Measurements from ENCODE around the gene SGK1.

Gene SGK1

DNA sequence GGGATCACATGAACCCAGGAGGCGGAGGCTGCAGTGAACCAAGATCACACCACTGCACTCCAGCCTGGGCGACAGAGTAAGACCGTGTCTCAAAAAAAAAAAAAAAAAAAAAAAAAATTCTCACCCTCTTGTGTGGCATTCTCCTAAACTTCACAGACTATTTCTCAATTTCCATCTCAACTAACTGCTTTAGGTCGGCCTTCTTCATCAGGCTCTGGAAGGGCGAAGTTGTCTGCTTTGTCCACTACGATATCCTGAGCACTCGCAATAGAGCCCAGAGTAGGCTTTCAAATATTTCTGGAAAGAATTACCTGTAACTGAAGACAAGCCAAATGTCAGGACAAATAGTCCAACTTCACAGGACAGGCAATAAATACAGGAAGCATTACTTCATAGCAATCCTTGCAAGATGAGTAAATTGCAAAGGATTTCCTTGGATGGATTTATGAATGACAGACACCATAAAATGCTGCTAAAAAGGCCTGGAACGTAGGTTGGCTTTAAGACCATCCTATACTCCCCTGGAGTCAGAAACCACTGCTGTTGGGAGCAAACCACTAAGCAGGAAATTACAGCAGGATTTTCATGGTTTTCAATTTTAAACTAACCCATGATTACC is 149.2 kb downstream of the SGK1 start:
- DNase-seq (ENCODE audit: low read depth), result no peak

- DNase-seq (ENCODE audit: low read depth), result no peak
These were observed 151.2 kb downstream of the SGK1 start for GRCh38 chr6:134166511-134167261.

GRCh38 chr6:134165561-134166201 is 152.2 kb downstream of the SGK1 start:
- DNase-seq (ENCODE audit: low read depth), result no peak

DNA sequence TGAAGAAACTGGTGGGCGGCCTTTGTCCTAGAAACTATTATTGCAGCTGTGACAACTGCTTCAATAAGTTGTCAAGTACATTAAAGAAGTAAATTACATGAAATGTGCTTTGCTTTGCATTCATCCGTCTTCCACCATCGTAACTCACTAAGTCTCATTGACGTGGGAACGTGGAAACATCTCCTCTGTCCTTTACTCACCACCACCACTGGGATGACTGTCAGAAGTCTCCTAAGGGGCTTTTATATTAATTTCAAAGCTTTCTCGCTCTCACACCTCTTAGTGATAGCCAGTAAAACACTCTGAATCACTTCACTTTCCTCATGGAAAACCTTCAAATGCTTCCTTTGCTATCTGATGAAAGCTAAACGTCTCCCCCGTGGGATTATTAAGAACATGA is 153.6 kb downstream of the SGK1 start:
- no peak for DNase-seq (ENCODE audit: low read depth)

DNA sequence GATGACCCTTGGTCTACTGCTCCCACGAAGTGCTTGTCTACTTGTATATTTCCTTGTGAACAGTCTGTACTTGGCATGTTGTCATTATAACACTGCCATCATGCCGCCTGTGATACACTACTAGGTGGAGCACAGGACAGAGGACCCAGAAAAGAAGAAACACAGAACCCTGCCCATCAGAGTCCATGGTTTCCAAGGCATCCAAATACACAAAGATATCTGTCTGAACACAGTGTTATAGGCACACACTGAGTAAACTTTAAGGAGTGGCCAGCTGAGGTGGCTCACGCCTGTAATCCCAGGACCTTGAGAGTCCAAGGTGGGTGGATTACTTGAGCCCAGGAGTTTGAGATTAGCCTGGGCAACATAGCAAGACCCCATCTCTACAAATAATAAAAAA is 155.0 kb downstream of the SGK1 start:
- DNase-seq (ENCODE audit: low read depth), result no peak

DNA sequence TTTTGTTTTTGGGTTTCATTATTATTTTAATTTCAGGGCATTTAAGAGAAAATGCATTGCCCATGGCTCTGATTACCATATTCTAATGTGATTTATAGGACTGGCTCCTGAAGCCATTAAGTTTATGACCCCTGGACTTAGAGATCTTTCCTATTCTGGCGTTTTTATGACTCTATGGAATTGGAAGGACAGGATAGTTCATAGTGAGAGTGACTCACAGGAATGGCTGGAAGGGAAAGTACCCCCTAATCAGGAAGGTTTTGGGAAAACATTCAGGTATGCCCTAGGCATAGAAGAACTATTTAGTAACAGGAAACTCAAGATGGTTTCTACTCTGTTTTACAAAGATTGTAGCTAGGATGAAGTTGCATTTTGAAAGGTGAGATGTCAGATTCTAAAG is 156.9 kb downstream of the SGK1 start:
- DNase-seq (ENCODE audit: low read depth), result no peak

GRCh38 chr6:134152767-134153485 is 165.0 kb downstream of the SGK1 start:
- DNase-seq (ENCODE audit: low read depth), result no peak

DNA sequence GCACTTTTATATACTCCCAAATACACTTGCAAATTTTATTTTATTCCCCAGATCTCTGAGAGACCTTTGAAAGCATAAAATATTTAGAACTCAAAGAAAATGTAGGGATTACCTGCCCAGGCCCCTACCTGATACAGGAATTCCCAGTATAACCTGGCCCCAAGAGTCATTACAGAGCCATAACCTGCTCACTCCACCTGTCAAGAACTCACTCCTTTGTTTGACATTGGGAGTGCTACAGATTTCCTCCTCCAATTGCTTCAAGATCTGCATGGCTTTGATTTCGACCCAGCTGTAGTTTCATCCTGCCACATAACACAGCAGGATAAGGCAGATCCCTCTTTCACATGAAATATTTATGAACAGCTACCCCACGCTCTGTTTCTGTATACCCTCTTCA is 169.3 kb downstream of the SGK1 start:
- no peak for DNase-seq (ENCODE audit: low read depth)

DNA sequence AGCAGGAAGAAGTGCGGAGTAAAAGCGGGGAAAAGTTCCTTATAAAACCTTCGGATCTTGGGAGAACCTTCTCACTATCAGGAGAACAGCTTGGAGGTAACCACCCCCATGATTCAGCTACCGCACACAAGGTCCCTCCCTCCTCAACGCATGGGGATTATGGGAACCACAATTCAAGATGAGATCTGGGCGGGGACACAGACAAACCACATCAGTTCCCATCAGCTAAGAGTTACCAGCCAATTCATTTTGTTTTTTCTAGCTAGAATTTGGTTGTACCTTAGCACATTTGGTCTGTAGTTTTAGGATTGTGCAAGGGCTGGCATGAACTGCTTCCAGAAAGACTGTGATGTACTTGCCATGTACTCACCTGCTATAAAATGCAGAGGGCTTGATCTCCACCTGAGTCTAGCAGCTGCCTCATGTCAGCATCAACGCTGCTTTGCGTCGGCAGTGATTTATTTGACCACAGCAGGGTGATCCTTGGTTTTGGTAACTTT is 170.8 kb downstream of the SGK1 start:
- no peak for DNase-seq (ENCODE audit: low read depth)

GRCh38 chr6:134146268-134147033 is 171.5 kb downstream of the SGK1 start:
- DNase-seq (ENCODE audit: low read depth), result no peak

DNA sequence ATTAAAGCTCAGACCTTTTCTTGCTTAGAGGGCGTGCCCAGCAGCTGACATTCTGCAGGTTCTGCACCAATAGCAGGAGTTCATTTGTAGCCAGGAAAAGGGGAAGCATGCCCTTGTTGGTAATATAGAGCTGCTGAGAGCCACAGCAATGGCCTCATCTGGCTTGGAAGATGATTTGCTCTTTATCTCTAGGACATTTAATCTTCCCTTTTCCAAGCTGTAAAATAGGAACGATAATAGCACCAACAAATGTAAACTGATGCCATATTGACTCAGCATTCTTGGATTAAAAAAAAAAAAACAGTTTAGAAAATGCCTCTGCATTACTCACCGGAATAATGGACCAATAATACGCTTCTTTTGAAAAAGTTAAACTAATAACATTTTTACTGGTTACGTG is 172.1 kb downstream of the SGK1 start:
- no peak for DNase-seq (ENCODE audit: low read depth)

- no peak for DNase-seq (ENCODE audit: low read depth)
These were observed 179.5 kb downstream of the SGK1 start for GRCh38 chr6:134138226-134138975.

DNA sequence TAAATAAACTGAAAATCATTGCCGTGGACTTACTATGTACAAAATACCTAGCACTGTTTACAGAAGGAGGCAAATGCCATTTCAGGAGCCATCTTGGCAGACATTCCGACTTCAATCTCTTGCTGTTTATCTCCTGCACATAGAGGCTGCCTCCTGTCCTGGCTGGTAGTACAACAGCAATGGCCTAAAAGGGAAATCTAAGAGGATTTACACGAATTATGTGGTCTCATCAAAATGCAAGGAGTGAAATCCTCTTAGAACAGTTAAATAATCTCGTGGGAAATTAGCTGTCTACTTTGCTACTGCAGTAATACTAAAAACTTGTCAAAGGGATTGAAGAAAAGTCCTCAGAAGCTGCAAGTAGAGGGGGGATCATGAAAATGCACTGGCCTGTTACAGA is 183.3 kb downstream of the SGK1 start:
- DNase-seq (ENCODE audit: low read depth), result no peak

DNA sequence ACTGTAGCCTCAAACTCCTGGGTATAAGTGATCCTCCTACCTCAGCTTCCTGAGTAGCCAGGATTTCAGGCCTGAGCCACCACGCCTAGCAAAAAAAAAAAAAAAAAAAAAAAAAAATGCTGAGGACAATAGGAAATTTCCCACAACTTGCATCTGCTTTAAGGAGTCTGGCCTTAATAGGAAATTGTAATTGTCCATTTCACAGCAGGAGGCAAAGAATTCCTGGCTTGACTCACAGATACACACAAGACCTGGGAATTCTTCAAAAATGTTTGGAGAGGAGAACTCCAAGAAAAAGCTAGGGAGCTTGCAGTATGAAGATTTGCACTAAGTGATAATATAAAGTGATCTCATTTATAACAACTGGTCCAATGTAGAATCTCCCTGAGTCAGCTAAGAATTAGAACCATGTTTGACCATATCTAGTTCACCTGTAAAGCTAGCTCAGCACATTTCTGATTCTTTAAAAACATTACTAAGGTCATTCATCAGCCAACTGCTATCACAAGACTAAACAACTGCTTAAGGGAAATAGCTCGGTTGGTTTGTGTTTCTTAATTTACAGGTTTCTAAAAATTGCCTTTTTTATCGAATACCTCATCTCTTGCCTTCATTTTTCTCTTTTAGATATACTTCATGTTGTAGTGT is 185.3 kb downstream of the SGK1 start:
- no peak for DNase-seq (ENCODE audit: low read depth)

DNA sequence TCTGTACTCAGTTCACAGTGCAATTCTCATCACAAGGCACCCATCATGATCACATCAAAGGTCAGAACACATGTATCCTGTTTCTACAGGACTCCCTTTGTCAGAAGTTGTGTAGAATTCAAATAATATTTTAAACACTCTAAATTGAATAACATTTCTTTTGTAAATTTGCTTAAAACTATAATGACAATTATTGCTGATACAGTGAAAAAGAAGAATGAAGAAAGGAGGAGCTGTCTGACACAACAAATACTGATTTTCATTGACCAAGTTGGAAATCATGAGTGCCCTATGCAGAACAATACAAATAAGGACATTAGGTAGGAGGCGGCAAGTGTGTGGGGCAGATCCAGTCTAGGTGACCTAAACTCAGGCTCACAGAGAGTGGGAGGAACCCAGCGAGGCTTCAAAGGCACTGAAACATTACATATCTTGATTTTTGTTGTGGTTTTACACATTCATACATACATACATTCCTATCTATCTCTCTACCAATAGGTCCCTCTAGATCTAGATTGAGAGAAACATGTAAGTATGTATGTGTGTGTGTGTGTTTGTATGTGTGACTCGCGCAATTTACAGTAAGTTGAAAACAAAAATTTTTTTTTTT is 186.3 kb downstream of the SGK1 start:
- DNase-seq (ENCODE audit: low read depth), result no peak

DNA sequence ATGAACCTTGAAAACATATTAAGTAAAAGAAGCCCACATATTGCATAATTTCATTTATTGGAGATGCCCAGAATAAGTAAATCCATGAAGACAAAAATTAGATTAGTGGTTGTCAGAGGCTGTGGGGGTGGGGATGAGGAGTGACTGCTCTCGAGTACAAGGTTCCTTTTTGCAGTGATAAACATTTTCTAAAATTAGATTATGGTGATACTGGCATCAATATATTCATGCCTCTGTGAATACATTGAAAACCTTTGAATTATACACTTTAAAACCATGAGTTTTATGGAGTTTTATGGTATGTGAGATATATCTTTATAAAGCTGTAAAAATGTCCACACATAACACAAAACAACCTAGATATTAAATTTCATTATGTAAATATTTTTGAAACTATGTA is 189.8 kb downstream of the SGK1 start:
- no peak for DNase-seq (ENCODE audit: low read depth)

GRCh38 chr6:134123666-134124208 is 194.2 kb downstream of the SGK1 start:
- no peak for DNase-seq (ENCODE audit: low read depth)

- DNase-seq (ENCODE audit: low read depth), result no peak
These were observed 195.1 kb downstream of the SGK1 start for GRCh38 chr6:134122775-134123174.

GRCh38 chr6:134119486-134119885 is 198.4 kb downstream of the SGK1 start:
- no peak for DNase-seq (ENCODE audit: low read depth)

Data from T-helper 22 cell (primary cell).